Measurements from ENCODE around the gene ACTMAP. TPM values are rescaled to one million over a fixed set of nuclear protein-coding genes. Genes with fewer than 3 reads are reported as not detected.

ACTMAP gene
- total RNA-seq, 1 experiment from 2014 or later, result 16.8 TPM

DNA sequence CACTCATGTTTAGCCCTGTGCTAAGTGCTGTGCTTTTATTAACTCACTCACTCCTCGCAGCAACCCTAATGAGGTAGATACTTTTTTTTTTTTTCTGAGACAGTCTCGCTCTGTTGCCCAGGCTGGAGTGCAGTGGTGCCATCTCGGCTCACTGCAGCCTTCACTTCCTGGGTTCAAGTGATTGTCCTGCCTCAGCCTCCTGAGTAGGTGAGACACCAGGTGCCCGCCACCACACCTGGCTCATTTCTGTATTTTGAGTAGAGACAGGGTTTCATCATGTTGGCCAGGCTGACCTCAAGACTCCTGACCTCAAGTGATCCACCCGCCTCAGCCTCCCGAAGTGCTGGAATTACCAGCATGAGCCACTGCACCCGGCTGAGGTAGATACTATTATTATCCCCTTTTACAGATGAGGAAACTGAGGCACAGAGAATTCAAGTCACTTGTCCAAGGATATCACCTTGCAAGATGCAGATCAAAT lies 30.8 kb downstream of the ACTMAP start:
- no peaks in the 10 kb centered on the region for H3K9me3 ChIP-seq (ENCODE audit: control insufficient read depth in 1 of 2, insufficient read depth in 1 of 2, low read depth in 1 of 2, low read length in 2 of 2)
- POLR2A ChIA-PET, result no interaction called here
- no peak for TF ChIP-seq EZH2 (IDR thresholded peaks at IDR 0.05)
- TF ChIP-seq RAD21 (IDR thresholded peaks at IDR 0.05; ENCODE audit: low read depth), result no peak
- TF ChIP-seq CEBPB (IDR thresholded peaks at IDR 0.05; ENCODE audit: low read depth), result no peak
- no peak for TF ChIP-seq JUND (IDR thresholded peaks at IDR 0.05)
- TF ChIP-seq TCF7L2 (IDR thresholded peaks at IDR 0.05; ENCODE audit: borderline replicate concordance, extremely low read depth, insufficient read depth, insufficient read length), result no peak
- TF ChIP-seq ZFX (IDR thresholded peaks at IDR 0.05), result no peak
- no peak for TF ChIP-seq EZH2phosphoT487 (IDR thresholded peaks at IDR 0.05; ENCODE audit: borderline replicate concordance)
- no peak for TF ChIP-seq CBX3 (IDR thresholded peaks at IDR 0.05; ENCODE audit: low read depth)
- TF ChIP-seq SRF (IDR thresholded peaks at IDR 0.05; ENCODE audit: low read depth), result no peak
- TF ChIP-seq, protein P1, sequence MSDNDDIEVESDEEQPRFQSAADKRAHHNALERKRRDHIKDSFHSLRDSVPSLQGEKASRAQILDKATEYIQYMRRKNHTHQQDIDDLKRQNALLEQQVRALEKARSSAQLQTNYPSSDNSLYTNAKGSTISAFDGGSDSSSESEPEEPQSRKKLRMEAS (IDR thresholded peaks at IDR 0.05), result no peak
- TF ChIP-seq SP1 (IDR thresholded peaks at IDR 0.05; ENCODE audit: low read depth), result no peak
- no peak for TF ChIP-seq POLR2AphosphoS5 (IDR thresholded peaks at IDR 0.05; ENCODE audit: low read depth, low read length)
- TF ChIP-seq, protein P2, sequence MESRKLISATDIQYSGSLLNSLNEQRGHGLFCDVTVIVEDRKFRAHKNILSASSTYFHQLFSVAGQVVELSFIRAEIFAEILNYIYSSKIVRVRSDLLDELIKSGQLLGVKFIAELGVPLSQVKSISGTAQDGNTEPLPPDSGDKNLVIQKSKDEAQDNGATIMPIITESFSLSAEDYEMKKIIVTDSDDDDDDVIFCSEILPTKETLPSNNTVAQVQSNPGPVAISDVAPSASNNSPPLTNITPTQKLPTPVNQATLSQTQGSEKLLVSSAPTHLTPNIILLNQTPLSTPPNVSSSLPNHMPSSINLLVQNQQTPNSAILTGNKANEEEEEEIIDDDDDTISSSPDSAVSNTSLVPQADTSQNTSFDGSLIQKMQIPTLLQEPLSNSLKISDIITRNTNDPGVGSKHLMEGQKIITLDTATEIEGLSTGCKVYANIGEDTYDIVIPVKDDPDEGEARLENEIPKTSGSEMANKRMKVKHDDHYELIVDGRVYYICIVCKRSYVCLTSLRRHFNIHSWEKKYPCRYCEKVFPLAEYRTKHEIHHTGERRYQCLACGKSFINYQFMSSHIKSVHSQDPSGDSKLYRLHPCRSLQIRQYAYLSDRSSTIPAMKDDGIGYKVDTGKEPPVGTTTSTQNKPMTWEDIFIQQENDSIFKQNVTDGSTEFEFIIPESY (IDR thresholded peaks at IDR 0.05; ENCODE audit: extremely low read depth, insufficient replicate concordance, low read length), result no peak
- no peak for TF ChIP-seq SIN3A (IDR thresholded peaks at IDR 0.05; ENCODE audit: low read depth)
- peaks cover 9 to 62% of the 10 kb centered on the region in 2 experiments for H3K4me1 ChIP-seq (ENCODE audit: control insufficient read depth in 1 of 2, insufficient read depth in 2 of 2, low read length in 2 of 2)
- H3K9me2 ChIP-seq (ENCODE audit: insufficient read depth), result no peaks in the 10 kb centered on the region
- RAD21 ChIA-PET (ENCODE audit: low non-redundant PET in 1 of 2, low total read pairs in 2 of 2, uncharacterized antibody in 2 of 2, unreplicated experiment in 2 of 2), result no interaction called here
- H3K27ac ChIP-seq (ENCODE audit: low read depth, low read length), result peak overlapping the region; percentile 92
- peak overlapping the region; percentile 97 for H3K4me2 ChIP-seq (ENCODE audit: low read length)
- intact Hi-C loops (cut with micrococcal nuclease), result loop anchor here (5.0 kb wide), 1 partner anchor 78 kb away; the partner anchor contains the start of gene EGLN2
- no peaks in the 10 kb centered on the region for H3K27me3 ChIP-seq (ENCODE audit: insufficient read depth, low read length)
- H2AFZ ChIP-seq (ENCODE audit: low read depth, low read length, poor library complexity, severe bottlenecking), result no peak overlapping the region
- peaks cover 70% of the 10 kb centered on the region for H3K79me2 ChIP-seq (ENCODE audit: insufficient read depth, low read length)
- DNase-seq (ENCODE audit: low read depth, low spot score) (no peak), ATAC-seq (no peak)
- peaks cover 0 to 18% of the 10 kb centered on the region in 2 experiments; a peak in 2 of 4 replicates for H3K36me3 ChIP-seq (ENCODE audit: control insufficient read depth in 1 of 2, insufficient read depth in 2 of 2, low read length in 2 of 2)
- H3K9ac ChIP-seq (ENCODE audit: low read length), result peak overlapping the region; percentile 95
- CTCF ChIA-PET, result no interaction called here
- no TSS peak for BruUV-seq (replicated peaks)
- no peaks in the 10 kb centered on the region for H4K20me1 ChIP-seq (ENCODE audit: insufficient read depth)
- H3K4me3 ChIP-seq (replicated peaks in 1 of 2; ENCODE audit: low read depth in 1 of 2, low read length in 2 of 2), result peak overlapping the region; percentile 63 to 84
